ENCODE results near the gene RPH3AL. TPM values are rescaled to one million over a fixed set of nuclear protein-coding genes. Genes with fewer than 3 reads are reported as not detected.

Gene RPH3AL
- total RNA-seq, 1 donor from 2014 or later: 6.0 TPM

DNA sequence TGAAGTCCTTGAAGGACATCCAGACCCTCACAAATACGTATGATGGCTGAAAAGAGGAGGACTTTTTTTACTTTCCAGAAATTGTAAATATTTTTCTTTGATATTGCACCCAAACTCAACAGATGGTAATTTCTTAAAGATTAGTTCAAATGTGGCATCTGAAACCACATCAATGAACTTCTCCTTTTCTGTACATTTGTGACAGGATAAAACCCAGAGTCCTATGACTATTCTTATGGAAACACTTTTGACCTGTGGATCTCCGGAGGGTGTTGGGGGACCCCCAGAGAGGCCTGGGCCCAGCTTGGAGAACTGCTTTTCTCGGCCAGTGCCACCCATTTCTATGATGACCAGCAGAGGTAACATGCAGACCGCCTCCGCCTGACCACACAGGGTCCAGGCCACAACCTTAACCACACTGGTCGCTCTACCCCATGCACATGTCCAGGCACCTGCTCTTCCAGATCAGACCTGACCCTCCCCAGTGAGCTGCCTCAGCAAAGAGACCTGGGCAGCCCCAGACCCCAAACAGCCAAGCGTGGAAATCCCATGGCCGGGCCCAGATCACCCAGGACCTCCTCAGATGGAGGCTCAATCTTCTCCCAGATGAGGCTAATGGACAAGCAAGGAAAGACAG is 22.7 kb downstream of the RPH3AL start:
- Mint-ChIP-seq H3K4me3 (no peak overlapping the region), H3K36me3 (ENCODE audit: low read depth) (peaks cover 2% of the 10 kb centered on the region), H3K4me1 (no peaks in the 10 kb centered on the region), H3K9me3 (no peaks in the 10 kb centered on the region), H3K27ac (no peak overlapping the region), H3K27me3 (peaks cover 4% of the 10 kb centered on the region)
- CTCF ChIA-PET: no interaction called here
- intact Hi-C loops (cut with micrococcal nuclease): no loop called here
- no peak for DNase-seq
- ATAC-seq (ENCODE audit: low read depth): no peak
- TF ChIP-seq, protein P1, sequence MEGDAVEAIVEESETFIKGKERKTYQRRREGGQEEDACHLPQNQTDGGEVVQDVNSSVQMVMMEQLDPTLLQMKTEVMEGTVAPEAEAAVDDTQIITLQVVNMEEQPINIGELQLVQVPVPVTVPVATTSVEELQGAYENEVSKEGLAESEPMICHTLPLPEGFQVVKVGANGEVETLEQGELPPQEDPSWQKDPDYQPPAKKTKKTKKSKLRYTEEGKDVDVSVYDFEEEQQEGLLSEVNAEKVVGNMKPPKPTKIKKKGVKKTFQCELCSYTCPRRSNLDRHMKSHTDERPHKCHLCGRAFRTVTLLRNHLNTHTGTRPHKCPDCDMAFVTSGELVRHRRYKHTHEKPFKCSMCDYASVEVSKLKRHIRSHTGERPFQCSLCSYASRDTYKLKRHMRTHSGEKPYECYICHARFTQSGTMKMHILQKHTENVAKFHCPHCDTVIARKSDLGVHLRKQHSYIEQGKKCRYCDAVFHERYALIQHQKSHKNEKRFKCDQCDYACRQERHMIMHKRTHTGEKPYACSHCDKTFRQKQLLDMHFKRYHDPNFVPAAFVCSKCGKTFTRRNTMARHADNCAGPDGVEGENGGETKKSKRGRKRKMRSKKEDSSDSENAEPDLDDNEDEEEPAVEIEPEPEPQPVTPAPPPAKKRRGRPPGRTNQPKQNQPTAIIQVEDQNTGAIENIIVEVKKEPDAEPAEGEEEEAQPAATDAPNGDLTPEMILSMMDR (IDR thresholded peaks at IDR 0.05): no peak
- POLR2A ChIA-PET: no interaction called here

DNA sequence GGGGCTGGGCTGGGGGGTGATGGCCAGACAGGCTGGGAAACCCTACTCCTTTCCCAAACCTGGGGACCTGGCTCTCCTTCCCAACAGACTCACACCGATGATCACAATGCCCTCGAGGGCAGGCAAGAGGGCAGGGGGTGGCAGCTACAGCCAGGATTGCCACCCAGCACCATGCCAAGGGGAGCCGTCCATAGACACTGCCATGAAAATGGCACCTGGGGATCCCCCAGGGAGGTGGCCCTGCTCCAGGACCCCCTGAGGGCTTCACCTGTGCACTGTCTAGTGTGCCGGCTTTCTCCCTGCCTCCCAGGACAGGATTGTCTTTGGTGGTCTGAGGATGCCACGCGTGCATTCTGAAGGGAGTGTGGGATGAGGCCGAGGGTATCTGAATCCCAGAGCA is 24.6 kb downstream of the RPH3AL start:
- Mint-ChIP-seq H3K4me3 (no peak overlapping the region), H3K27me3 (no peaks in the 10 kb centered on the region), H3K36me3 (ENCODE audit: low read depth) (peaks cover 2% of the 10 kb centered on the region), H3K4me1 (no peaks in the 10 kb centered on the region), H3K27ac (no peak overlapping the region), H3K9me3 (no peaks in the 10 kb centered on the region)
- ChIA-PET CTCF (no interaction called here), POLR2A (no interaction called here)
- TF ChIP-seq, protein P1 (IDR thresholded peaks at IDR 0.05): no peak
- intact Hi-C loops (cut with micrococcal nuclease): no loop called here
- ATAC-seq (ENCODE audit: low read depth) (no peak), DNase-seq (no peak)

DNA sequence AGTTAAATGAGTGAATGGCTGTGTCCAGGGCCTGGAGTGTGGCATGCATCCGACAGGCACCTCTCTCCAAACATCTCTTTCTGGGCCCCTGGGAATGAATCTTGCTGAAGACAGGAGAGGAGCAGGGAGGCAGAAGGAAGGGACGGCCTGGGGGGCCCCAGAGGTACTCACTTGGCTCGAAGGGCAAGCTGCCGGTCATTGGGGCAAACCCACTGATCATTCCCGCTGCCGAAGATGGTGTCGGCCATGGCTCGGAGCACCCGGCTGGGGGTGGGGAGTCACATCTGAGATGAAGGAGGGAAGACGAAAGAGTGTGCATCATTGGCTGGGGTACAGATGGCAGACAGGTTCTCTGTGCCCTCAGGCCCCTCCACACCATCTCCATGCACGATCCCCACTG is 25.3 kb downstream of the RPH3AL start:
- no peak overlapping the region for H3K4me3 Mint-ChIP-seq
- H3K27ac Mint-ChIP-seq: no peak overlapping the region
- no peaks in the 10 kb centered on the region for H3K9me3 Mint-ChIP-seq
- TF ChIP-seq, protein P1 (IDR thresholded peaks at IDR 0.05): no peak
- H3K27me3 Mint-ChIP-seq: no peaks in the 10 kb centered on the region
- H3K36me3 Mint-ChIP-seq (ENCODE audit: low read depth): peaks cover 2% of the 10 kb centered on the region
- ATAC-seq (ENCODE audit: low read depth) (no peak), DNase-seq (no peak)
- ChIA-PET CTCF (no interaction called here), POLR2A (no interaction called here)
- H3K4me1 Mint-ChIP-seq: no peaks in the 10 kb centered on the region
- intact Hi-C loops (cut with micrococcal nuclease): no loop called here

GRCh38 chr17:326010-326621 is 26.5 kb downstream of the RPH3AL start:
- TF ChIP-seq, protein P1 (IDR thresholded peaks at IDR 0.05): no peak
- Mint-ChIP-seq H3K9me3 (no peaks in the 10 kb centered on the region), H3K4me3 (no peak overlapping the region), H3K36me3 (ENCODE audit: low read depth) (peaks cover 2% of the 10 kb centered on the region), H3K27me3 (no peaks in the 10 kb centered on the region), H3K27ac (no peak overlapping the region), H3K4me1 (no peaks in the 10 kb centered on the region)
- intact Hi-C loops (cut with micrococcal nuclease): no loop called here
- POLR2A ChIA-PET: no interaction called here
- ATAC-seq (ENCODE audit: low read depth) (no peak), DNase-seq (no peak)
- CTCF ChIA-PET: no interaction called here

DNA sequence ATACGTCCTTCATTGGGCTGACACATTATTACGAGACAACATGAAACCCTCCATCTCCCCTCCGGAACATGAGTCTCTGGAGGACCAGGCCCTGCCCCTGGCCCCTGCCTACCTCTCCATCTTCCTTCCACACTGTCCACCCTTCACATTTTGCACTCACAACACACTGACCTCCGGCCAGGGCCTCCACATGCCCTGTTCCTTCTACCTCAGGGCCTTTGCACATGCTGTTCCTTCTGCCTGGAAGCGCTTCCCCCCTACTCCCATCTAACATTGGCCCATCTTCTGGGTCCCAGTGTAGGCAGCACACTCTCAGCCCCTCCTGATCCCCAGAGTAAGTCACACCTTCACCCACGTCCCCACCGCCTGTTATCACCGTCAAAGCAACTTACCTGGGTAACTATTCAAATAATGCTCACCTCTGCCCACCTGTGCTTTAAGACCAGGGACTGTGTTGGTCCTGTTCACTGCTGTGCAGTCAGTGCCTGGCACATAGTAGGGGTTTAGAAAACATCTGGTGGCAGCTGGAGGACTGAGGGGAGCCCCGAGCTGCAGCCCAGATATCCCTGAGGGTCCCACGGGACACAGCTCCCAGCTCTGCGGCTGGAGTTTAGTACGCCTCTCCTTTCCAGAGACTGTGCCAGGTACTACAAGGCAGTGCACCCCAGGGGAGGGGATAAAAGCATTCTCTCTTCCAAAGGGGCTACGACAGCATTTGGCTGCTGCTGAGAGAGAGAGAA is 27.2 kb downstream of the RPH3AL start:
- H3K9me3 Mint-ChIP-seq: no peaks in the 10 kb centered on the region

More for the DNA sequence above, 27.2 kb downstream of the RPH3AL start:
- POLR2A ChIA-PET: no interaction called here
- TF ChIP-seq, protein P1 (IDR thresholded peaks at IDR 0.05): no peak
- intact Hi-C loops (cut with micrococcal nuclease): no loop called here
- DNase-seq (no peak), ATAC-seq (ENCODE audit: low read depth) (no peak)
- CTCF ChIA-PET: no interaction called here
- Mint-ChIP-seq H3K4me1 (no peaks in the 10 kb centered on the region), H3K4me3 (no peak overlapping the region), H3K27me3 (no peaks in the 10 kb centered on the region), H3K27ac (no peak overlapping the region), H3K36me3 (ENCODE audit: low read depth) (peaks cover 2% of the 10 kb centered on the region)

Data from activated B cell treated with CpG ODN at 0.5 μM for 24 hours (primary cell).